H9 (cell line): ENCODE measurements around the gene AKT1S1. TPM values are rescaled to one million over a fixed set of nuclear protein-coding genes. Genes with fewer than 3 reads are reported as not detected.
A peak's percentile ranks its signal among the peaks of the same experiment; 100 is the strongest.

Experiments
- microRNA-seq: library from miRNA; unstranded; fragments of <30 nt; microRNA quantifications from one replicate; pipeline ENCODE4, GENCODE V29; 2020; ENCODE audit warnings: borderline microRNAs expressed
- total RNA-seq: library from RNA; stranded (reverse); gene quantifications from 2 replicates; pipeline ENCODE4 v1.2.1, GENCODE V29; 2021

AKT1S1 gene
- total RNA-seq, 1 experiment from 2014 or later = 43.5 TPM

Small RNA genes within 50 kb of the gene (microRNA-seq; reads per million reads assigned to microRNA genes)
- gene MIR4749 = 1.4 reads per million, percentile 10 among the genes with 10 or more reads in this experiment
- not detected for gene MIR4750
- 0.35 reads per million for gene MIR6800

Other genes with a start within 250 kb of the AKT1S1 start
- 8.3 and 9.9 TPM in 2 replicates for gene RRAS, start 237.2 kb downstream of the AKT1S1 start, total RNA-seq
- gene SCAF1, start 235.1 kb downstream of the AKT1S1 start, total RNA-seq = 85.3 and 86.4 TPM in 2 replicates
- 185 and 205 TPM in 2 replicates for gene IRF3, start 211.5 kb downstream of the AKT1S1 start, total RNA-seq
- gene BCL2L12, start 211.4 kb downstream of the AKT1S1 start, total RNA-seq = 145 and 154 TPM in 2 replicates
- gene PRMT1, start 200.1 kb downstream of the AKT1S1 start, total RNA-seq = 504 and 505 TPM in 2 replicates
- 13.5 and 13.6 TPM in 2 replicates for gene ADM5, start 187.8 kb downstream of the AKT1S1 start, total RNA-seq
- gene CPT1C, start 186.2 kb downstream of the AKT1S1 start, total RNA-seq = 66.4 and 74.6 TPM in 2 replicates
- 0.28 and 0.37 TPM in 2 replicates for gene TSKS, start 114.0 kb downstream of the AKT1S1 start, total RNA-seq
- gene AP2A1, start 110.4 kb downstream of the AKT1S1 start, total RNA-seq = 108 and 109 TPM in 2 replicates
- gene FUZ, start 64.1 kb downstream of the AKT1S1 start, total RNA-seq = 25.1 and 29.7 TPM in 2 replicates
- gene MED25, start 59.1 kb downstream of the AKT1S1 start, total RNA-seq = 76.7 and 77.5 TPM in 2 replicates
- 309 and 317 TPM in 2 replicates for gene PTOV1, start 26.2 kb downstream of the AKT1S1 start, total RNA-seq
- 144 and 157 TPM in 2 replicates for gene PNKP, start 9.8 kb downstream of the AKT1S1 start, total RNA-seq
- gene TBC1D17, start 347 bp upstream of the AKT1S1 start, total RNA-seq = 33.6 and 33.9 TPM in 2 replicates
- 0.29 and 0.61 TPM in 2 replicates for gene IL4I1, start 19.5 kb upstream of the AKT1S1 start, total RNA-seq
- gene ATF5, start 51.9 kb upstream of the AKT1S1 start, total RNA-seq = 18.5 and 20.6 TPM in 2 replicates
- 127 and 137 TPM in 2 replicates for gene NUP62, start 52.1 kb upstream of the AKT1S1 start, total RNA-seq
- gene SIGLEC11, start 83.8 kb upstream of the AKT1S1 start, total RNA-seq = not detected in 2 replicates
- 33.5 and 34.8 TPM in 2 replicates for gene VRK3, start 148.0 kb upstream of the AKT1S1 start, total RNA-seq
- 18.9 and 19.0 TPM in 2 replicates for gene ZNF473, start 148.7 kb upstream of the AKT1S1 start, total RNA-seq